Measurements from ENCODE around the gene MAST4. TPM values are rescaled to one million over a fixed set of nuclear protein-coding genes. Genes with fewer than 3 reads are reported as not detected.

The MAST4 gene
- total and polyA plus RNA-seq, 2 of the 8 experiments (the other 6 are each of a cell fraction or from before 2014, with no cell fraction given) = 1.5 to 2.6 TPM

DNA sequence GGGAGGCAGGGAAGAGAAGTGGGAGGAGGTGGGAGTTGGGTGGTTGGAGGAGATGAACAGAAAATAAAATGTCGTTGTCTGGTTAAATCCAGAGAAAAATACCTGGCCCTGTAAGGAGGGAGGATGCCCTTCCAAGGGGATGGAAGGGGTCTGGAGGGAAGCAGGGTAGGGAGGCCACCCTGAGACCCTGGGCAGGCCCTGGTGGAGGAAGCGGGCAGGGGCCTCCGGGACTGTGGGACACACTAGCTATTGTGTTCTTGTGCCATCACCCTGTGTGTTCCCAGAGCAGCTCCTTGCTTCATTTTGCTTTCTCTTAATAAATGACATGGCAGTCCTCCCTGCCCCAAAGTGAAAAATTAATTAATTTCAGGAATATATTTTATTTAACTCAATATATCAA, 612.2 kb downstream of the MAST4 start:
- Histone ChIP-seq H3K4ac (replicated peaks; ENCODE audit: insufficient read length, low read depth, low read length) (no peak overlapping the region), H3K9ac (replicated peaks in 1 of 4; ENCODE audit: extremely low read depth in 1 of 4, low read depth in 3 of 4, low read length in 3 of 4) (no peak overlapping the region), H3K79me2 (ENCODE audit: control insufficient read depth in 1 of 2, insufficient read depth in 2 of 2, low read length in 2 of 2) (no peaks in the 10 kb centered on the region), H4K91ac (replicated peaks; ENCODE audit: insufficient read length, low read length) (no peak overlapping the region), H3K14ac (ENCODE audit: insufficient read length) (no peak overlapping the region), H3K4me3 (ENCODE audit: extremely low read depth in 1 of 4, insufficient read depth in 2 of 4, low read depth in 3 of 4, low read length in 4 of 4) (no peak overlapping the region), H3K36me3 (ENCODE audit: control insufficient read depth in 2 of 4, insufficient read depth in 4 of 4, low read length in 3 of 4) (no peaks in the 10 kb centered on the region), H4K5ac (ENCODE audit: insufficient read length, low read depth, low read length) (no peak overlapping the region), H2BK5ac (ENCODE audit: low read depth, low read length) (no peak overlapping the region), H3K4me2 (ENCODE audit: insufficient read depth in 1 of 2, low read depth in 2 of 2, low read length in 2 of 2) (no peak overlapping the region), H3K79me1 (ENCODE audit: low read depth, low read length) (no peaks in the 10 kb centered on the region), H4K8ac (ENCODE audit: extremely low read depth, insufficient read depth, low read length) (no peak overlapping the region), H3K27me3 (replicated peaks in 1 of 4; ENCODE audit: control insufficient read depth in 3 of 4, extremely low read depth in 1 of 4, insufficient read depth in 3 of 4, low read length in 3 of 4) (no peaks in the 10 kb centered on the region), H4K20me1 (replicated peaks in 1 of 2; ENCODE audit: control insufficient read depth in 1 of 2, insufficient read depth in 2 of 2, low read length in 2 of 2) (no peaks in the 10 kb centered on the region), H2AK5ac (ENCODE audit: low read depth, low read length) (no peak overlapping the region), H2BK20ac (ENCODE audit: low read length) (no peak overlapping the region), H2BK12ac (ENCODE audit: low read depth, low read length) (0 out of 2 replicates have a peak overlapping the region, but pooled peaks have one; percentile 17), H3K27ac (ENCODE audit: low read depth, low read length) (no peak overlapping the region), H3K4me1 (replicated peaks in 1 of 4; ENCODE audit: control insufficient read depth in 3 of 4, insufficient read depth in 4 of 4, low read length in 3 of 4) (no peaks in the 10 kb centered on the region), H3K56ac (replicated peaks; ENCODE audit: insufficient read length, low read depth, low read length) (no peak overlapping the region), H3K23me2 (ENCODE audit: low read depth, low read length) (no peaks in the 10 kb centered on the region), H2BK120ac (replicated peaks; ENCODE audit: low read depth, low read length) (no peak overlapping the region), H3K9me3 (ENCODE audit: insufficient read depth in 2 of 2, low read depth in 1 of 2, low read length in 1 of 2) (no peaks in the 10 kb centered on the region), H2AFZ (ENCODE audit: low read length) (no peak overlapping the region), H3K23ac (ENCODE audit: insufficient read length) (no peak overlapping the region), H2BK15ac (ENCODE audit: low read length) (no peak overlapping the region), H3K18ac (ENCODE audit: extremely low read depth, low read length) (no peak overlapping the region; the same call in 1 of the 2 replicates)
- ChIA-PET CTCF (ENCODE audit: partially characterized antibody) (interaction anchor here (0.6 to 5.1 kb wide), 13 partner anchors 9 to 109 kb away, joined by 3 to 50 read pairs (median 4); partner anchors contain the start of gene CD180), POLR2A (ENCODE audit: partially characterized antibody) (interaction anchor here (1.5 kb wide), 1 partner anchor 42 kb away, joined by 4 read pairs; no protein-coding TSS in a partner anchor)
- WGBS, 2 experiments (ENCODE audit: extremely low coverage in 1 of 2, insufficient coverage in 1 of 2, insufficient read length in 1 of 2, insufficient replicate concordance in 2 of 2, low coverage in 1 of 2, low lambda C conversion rate in 2 of 2, missing lambda C conversion rate in 1 of 2) = 94 to 100% methylated on average over 1 to 3 of the region's 3 CpGs
- DNase-seq (ENCODE audit: low read depth in 1 of 2, low spot score in 2 of 2) = no peak
- no peak for TF ChIP-seq RBBP5 (IDR thresholded peaks at IDR 0.05; ENCODE audit: borderline replicate concordance, low read depth, low read length)
- no peak for TF ChIP-seq SP1 (IDR thresholded peaks at IDR 0.05; ENCODE audit: low read depth, low read length)
- TF ChIP-seq CHD1 (IDR thresholded peaks at IDR 0.05; ENCODE audit: low read depth, low read length) = no peak
- TF ChIP-seq GTF2F1 (IDR thresholded peaks at IDR 0.05; ENCODE audit: borderline replicate concordance, low read depth, low read length) = no peak
- TF ChIP-seq, protein P1, sequence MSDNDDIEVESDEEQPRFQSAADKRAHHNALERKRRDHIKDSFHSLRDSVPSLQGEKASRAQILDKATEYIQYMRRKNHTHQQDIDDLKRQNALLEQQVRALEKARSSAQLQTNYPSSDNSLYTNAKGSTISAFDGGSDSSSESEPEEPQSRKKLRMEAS (IDR thresholded peaks at IDR 0.05) = no peak
- no peak for TF ChIP-seq TCF12 (IDR thresholded peaks at IDR 0.05; ENCODE audit: low read depth, low read length)
- FAIRE-seq = no peak

Measured in H1 (cell line).